ENCODE results near the gene BMAL2. TPM values are rescaled to one million over a fixed set of nuclear protein-coding genes. Genes with fewer than 3 reads are reported as not detected.

The BMAL2 gene
- polyA plus RNA-seq, 5 donors: 2.5 to 4.6 (median 3.4) TPM

DNA sequence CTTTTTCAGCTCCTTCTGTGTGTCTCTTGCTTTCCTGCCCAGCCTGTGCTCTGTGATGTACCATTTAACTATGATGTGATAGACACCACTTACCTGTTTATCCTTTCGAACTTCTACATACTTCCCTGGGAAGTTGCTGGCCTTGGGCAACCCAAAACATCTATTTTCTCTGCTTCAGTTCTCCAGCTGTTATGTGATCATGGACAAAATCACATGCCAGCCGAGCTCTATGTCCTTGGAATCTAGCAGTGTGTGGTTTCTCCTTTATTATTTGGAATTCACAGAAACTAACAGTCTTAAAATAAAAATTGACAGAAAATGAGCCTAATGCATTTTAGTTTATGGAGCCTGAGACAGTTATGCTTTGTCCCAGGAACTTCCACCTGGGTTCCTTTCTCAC, 22.9 kb downstream of the BMAL2 start:
- DNase-seq: no peak

DNA sequence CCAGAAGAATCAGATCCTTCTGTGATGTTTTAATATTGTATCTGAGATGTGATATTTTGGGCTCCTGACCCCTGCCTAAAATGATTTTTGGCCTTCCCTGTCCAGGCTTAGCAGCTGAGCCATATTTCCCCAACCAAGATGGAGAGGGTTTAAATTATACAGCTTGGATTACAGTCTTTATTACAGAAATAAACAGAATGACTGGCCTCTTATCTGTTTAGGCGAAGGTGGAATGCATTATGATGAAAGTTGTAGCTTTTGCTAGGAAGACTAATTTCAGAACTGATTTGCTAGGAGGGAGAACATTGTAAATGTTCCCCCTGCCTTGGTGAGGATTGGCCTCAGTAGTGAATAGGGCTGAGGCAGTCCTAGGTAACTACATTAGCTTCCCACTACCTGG, 23.3 kb downstream of the BMAL2 start:
- no peak for DNase-seq

DNA sequence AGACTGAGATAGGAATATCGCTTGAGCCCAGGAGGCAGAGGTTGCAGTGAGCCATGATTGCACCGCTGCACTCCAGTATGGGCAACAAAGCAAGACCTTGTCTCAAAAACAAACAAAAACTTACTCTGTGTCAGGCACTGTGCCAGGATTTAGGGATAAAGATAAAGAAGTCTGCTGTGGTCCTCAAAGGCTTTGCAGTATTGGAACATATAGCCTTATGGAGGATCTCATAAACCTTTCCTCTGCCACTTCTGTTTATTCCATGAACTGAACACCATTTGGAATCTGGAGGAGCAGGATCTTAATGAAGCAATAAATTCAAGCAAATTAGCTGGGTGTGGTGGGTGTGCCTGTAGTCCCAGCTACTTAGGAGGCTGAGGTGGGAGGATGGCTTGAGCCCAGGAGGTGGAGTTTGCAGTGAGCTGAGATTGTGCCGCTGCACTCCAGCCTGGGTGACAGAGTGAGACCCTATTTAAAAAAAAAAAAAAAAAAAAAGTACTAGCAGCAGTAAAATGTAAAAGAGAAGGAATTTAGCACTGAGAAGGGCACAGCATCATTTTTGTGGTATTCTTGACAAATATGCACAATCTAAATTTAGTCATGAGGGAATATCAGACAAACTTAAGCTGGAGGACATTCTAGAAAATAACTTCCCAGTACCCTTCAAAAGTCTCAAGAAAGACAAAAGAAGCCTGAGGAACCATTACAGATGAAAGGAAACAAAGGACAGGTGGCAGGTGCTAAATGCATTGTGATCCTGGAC, 27.1 kb downstream of the BMAL2 start:
- no peak for DNase-seq

DNA sequence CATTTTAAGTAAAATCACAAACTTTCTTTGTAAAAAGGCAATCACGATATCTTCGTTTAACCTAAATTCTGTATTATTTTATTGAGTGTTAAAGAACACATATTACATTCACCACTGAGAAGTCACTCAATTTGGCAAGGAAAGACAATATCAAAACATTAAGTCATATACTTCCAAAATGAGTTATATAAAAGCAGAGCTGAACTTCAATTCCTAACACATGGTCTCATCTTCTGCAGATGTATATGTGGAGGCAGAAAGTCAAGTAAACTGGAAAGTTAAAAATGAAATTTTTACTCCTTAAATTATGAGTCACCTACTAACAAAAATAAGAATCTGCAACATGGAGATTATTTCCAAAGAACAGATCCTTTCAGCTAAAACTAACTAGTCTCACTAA, 28.7 kb downstream of the BMAL2 start:
- no peak for DNase-seq

DNA sequence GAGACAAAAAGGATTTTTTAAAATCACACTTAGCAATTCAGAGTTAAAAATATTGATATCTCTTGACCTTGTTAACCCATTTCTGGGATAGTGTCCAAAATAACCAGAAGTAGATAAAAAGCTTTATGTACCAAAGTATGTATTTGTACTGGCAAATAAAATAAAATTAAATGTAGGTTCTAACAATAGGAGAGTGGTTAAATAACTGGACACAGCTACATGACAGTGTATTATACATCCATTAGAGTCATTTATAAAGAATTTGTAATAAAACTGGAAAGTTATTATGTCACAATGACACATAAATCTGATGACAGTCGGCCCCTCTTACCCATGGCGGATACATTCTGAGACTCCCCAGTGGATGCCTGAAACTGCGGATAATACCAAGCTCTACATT, 34.0 kb downstream of the BMAL2 start:
- DNase-seq: no peak

DNA sequence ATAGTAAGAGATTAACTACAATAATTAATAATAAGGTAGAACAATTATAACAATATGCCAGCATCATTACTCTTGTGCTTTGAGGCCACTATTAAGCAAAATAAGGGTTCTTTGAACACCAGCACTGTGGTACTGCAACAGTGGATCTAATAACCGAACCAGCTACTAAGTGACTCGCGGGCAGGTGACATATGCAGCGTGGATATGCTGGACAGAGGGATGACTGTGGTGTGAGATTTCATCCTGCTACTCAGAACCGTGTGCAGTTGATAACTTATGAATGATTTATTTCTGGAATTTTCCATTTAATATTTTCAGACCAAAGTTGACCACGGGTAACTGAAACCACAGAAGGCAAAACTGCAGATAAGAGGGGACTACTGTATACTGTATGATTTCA, 34.4 kb downstream of the BMAL2 start:
- DNase-seq: no peak

DNA sequence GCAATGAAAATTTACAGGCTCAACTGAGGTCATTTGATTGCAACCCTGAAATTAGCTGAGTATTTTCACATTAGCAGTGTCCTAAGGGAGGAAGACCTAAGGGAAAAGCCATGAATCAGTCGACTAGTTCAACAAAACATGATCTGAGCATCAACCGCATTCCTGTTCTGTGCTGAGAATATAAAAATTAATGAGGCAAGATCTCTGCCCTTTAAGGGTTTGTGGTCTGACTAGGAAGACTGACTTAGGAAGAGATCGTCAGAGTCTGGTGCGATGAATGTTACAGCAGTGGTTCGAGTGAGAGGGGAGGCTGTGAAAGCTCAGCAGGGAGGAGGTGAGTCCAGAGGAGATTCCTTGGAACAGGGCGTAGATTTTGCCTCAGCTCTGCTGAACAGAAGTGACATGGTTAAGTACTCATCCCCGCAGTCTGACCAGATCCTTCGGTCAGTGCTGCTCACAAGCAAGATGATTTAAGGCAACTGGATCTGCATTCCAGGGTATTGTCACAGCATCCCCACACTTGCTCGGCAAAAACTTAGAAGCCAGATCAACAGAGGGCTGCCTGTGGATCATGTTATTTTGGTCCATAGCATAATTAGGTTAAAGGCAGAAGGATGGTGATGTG, 49.6 kb downstream of the BMAL2 start:
- no peak for DNase-seq

Other genes with a start within 250 kb of the BMAL2 start
- 10 to 100 TPM; 24.1 to 48.1 (median 45.2) TPM for gene STK38L, start 88.5 kb upstream of the BMAL2 start, polyA plus RNA-seq (ENCODE audit: insufficient read depth in 1 of 5, insufficient read length in 5 of 5, low replicate concordance in 1 of 5)
- gene SMCO2, start 113.9 kb downstream of the BMAL2 start, polyA plus RNA-seq (ENCODE audit: insufficient read depth in 1 of 5, insufficient read length in 5 of 5, low replicate concordance in 1 of 5): under 1 TPM; 0.15 to 0.56 (median 0.22) TPM
- gene PPFIBP1, start 191.4 kb downstream of the BMAL2 start, polyA plus RNA-seq (ENCODE audit: insufficient read depth in 1 of 5, insufficient read length in 5 of 5, low replicate concordance in 1 of 5): 100 to 1,000 TPM in 1 of 5 donors, 10 to 100 TPM in 4; 51.4 to 120 (median 96.6) TPM